ENCODE results near the gene CLEC10A.
"Not testable (repeated sequence)": the region's sequence is repeated elsewhere in the genome, so short reads cannot be mapped to it uniquely, and the experiment has no call there.

The CLEC10A gene

DNA sequence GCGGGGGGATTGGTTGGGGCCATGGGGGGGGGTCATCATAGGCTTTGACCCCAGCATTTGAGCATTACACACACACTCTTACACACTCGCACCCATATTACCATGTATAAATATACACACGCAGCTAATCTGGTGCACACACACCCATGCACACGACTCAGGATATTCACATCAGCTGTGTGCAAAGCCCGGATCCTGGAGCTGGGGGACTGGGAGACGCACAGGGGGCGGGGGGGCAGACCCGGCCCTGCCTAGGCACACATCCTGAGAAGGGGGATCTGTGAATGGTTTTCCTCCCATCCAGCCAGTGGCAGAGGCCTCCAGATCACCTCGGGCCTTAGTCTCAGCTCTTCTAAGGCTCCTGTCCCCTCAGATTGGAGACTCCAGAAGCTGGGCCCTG is 28.9 kb upstream of the CLEC10A start:
- DNase-seq (ENCODE audit: low spot score), result no peak

DNA sequence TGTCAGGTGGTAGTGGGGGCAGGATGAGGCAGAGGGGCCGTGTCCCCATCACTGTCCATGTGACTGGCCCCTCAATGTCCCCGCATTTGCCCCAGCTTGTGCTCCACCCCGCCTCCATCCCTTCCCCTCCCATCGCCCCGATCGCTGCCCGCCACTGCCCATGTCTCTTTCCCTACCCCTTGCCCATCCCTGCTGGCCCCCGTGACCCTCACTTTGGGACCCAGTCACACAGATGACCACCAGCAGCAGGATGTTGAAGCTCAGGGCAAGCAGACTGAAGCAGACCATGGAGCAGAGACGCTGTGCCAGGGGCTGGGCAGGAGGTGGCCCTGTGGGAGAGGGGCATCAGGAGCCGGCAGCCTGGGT is 28.5 kb upstream of the CLEC10A start:
- no peak for DNase-seq (ENCODE audit: low spot score)
- FAIRE-seq, result no peak

More for the DNA sequence above, 28.9 kb upstream of the CLEC10A start:
- FAIRE-seq, result no peak

DNA sequence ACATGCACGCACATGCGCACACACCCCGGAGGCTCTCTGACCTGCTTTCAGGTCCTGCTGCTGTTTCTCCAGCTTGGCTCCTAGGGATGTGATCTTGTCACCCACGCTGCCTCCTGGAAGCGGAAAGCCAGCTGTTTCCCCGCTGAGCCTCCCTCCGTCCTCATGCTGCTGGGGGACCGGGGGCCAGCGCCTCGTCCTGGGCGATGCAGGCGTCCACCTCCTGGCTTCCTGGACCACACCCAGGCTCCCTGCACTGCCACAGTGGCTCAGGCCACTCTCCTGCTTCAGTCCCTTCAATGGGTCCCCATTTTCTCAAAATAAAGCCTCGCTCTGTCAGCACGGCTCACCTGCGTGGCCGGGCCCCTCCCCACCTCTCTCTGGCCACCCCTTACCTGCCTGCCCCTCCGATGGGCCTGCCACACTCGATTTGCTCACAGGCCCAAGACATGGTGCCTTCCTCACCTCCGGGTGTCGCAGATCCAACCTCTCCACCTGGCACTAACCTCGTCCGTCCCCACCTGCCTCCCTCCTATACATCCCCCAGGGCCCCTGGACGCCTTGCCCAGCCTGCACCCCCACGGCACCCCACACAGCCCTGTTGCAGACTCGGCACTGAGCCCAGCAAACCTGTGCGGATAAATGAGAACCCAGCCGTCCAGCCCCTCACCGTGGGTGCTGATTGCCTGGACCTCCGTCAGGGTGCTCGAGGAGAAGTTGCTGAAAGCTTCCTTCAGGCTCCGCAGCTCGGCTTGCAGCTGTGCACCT is 27.9 kb upstream of the CLEC10A start:
- no peak for DNase-seq (ENCODE audit: low spot score)
- FAIRE-seq, result no peak

DNA sequence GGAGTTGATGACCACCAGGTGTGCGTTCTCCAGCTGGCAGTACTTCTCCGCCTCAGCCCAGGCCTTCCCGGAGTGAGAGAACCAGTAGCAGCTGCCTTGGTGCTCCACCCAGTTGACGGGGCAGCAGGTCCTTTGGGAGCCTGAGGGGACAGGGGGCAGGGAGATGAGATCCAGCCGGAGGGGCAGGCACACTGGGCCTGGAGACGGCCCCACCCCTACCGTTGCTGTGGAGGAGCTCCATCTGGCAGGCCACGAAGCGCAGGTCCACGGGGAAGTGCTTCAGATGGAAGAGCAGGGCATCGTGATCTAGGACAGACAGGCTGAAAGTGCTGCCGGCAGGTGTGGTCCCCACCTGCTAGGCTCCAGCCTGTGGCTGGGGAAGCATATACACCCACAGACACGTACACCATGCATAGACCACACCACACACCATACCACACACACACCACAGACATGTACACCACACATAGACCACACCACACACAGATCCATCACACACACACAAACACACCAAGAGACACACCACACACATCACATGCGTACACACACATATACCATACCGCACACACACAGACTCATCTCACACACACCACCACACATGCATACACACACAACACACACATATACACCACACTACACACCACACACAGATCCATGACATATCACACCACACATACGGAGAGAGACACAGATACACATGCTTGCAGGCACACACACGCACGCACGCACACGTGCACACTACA is 27.1 kb upstream of the CLEC10A start:
- FAIRE-seq (no peak), DNase-seq (ENCODE audit: low spot score) (no peak)

DNA sequence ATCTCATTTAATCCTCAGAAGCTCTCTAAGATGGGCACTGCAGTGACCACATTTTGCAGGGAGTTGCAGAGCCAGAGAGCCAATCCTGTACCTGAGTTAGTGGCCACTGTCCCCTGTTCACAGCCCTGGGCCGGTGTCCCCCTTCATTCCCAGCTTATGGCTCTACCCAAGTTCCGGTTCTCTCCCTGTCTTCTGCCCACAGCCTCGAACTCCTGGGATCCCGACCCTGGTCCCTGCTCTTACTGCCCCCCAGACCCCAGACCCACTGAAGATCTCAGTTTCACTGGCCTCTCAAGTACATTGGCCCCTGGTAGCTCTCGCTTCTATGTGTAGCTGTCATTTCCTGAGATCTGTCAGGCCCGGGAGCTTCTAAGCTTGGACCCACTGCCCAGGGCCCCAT is 22.4 kb upstream of the CLEC10A start:
- no peak for FAIRE-seq
- DNase-seq (ENCODE audit: low spot score), result no peak

DNA sequence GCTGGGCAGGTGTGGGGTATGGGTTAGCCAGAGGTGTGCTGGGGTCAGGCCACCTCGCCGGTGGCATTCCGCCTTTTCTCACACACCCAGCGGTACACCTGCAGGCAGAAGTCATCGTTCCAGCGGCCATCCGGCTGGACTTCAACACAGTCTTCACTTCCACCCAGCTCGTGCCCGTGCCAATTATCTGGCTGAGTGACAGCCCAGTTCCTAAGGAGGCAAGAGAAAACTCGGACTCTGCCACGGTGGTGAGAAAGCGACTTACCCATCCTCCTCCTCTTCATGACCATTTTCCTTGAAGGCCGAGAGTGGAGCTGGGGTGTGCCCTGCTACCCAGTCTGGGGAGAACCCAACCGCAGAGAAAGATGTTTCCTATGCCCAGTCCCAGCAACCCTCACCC is 21.5 kb upstream of the CLEC10A start:
- FAIRE-seq, result no peak
- no peak for DNase-seq (ENCODE audit: low spot score)

DNA sequence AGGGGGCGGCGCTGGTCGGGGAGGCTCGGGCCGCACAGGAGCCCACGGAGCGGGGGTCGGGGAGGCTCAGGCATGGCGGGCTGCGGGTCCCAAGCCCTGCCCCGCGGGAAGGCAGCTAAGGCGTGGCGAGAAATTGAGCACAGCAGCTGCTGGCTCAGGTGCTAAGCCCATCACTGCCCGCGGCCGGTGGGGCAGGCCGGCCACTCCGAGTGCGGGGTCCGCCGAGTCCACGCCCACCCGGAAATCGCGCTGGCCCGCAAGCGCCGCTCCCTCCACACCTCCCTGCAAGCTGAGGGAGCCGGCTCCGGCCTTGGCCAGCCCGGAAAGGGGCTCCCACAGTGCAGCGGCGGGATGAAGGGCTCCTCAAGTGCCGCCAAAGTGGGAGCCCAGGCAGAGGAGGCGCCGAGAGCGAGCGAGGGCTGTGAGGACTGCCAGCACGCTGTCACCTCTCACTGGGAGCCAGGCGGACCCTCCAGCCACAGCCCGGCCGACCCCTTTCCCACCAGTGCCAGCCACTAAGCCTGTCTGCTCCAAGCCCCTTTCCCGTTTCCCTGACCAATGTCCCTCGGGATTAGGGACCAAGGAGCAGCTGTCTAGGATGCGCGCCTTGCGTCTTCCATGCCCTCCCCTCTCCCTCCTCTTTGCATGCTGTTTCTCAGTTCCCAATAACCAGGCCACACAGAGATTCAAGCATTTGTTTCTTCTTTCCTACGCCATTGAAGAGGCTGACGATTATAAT is 20.8 kb upstream of the CLEC10A start:
- not testable (repeated sequence) for DNase-seq (ENCODE audit: low spot score); FAIRE-seq

DNA sequence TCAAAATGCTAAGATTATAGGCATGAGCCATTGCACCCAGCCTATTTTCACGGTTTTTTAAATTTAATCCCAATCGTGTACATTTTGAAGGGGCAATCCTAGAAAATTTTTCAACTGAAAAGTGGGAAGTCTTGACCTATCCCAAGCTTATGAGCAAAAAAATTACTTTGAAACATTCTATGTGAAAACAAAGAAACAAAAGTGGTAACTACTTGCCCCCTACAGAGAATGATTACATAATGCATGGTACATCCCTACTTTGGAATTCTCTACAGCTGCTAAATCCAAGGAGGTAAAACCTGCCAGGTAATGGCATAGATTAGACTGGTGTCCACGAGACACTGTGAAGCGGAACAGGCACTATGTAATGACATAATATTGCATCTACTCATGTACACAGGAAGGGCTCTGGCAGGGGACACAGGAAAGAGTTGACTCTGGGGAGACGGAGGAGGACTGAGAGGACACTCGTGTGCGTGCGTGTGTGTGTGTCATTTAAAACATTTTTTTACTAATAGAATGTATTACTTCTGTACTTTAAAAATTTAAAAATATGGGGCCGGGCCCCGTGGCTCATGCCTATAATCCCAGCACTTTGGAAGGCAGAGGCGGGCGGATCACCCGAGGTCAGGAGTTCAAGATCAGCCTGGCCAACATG is 18.9 kb upstream of the CLEC10A start:
- FAIRE-seq (no peak), DNase-seq (ENCODE audit: low spot score) (no peak)

DNA sequence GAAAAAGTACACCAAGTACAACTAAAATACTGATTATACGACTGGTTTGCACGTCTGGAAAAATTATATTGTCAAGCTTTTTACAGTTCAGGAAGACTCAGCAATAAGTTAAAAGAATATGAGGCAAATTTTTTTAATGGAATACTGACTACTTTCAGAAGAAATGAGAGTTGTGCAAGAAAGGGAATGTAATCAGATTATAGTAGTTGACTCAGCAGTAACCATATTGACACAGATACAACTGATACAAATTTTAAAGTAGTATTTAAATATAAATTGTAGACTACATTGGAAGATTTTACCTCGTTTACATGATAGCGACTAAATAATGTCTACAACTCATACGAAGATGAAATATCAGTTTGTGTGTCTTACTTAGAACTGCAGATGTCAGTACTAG is 17.9 kb upstream of the CLEC10A start:
- FAIRE-seq, result no peak

DNA sequence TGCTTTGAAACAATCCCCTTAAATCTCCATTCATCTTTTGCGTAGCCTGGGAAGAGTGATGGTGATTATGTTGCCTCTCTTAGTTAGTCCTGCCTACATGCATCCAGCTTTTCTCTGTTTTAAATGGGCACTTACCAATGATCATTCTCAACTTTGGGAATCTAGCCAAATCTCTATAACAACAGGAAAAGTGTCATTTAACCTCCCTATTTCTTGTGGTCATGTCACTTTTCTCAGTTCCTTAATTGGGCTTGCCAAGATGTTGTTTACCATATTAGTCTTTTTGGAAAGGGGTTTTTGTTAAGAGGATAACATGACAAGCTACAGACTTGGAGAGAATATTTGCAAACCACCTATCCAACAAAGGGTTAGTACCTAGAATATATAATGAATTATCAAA is 15.6 kb upstream of the CLEC10A start:
- DNase-seq (ENCODE audit: low spot score) (no peak), FAIRE-seq (no peak)

More for the DNA sequence above, 17.9 kb upstream of the CLEC10A start:
- no peak for DNase-seq (ENCODE audit: low spot score)

DNA sequence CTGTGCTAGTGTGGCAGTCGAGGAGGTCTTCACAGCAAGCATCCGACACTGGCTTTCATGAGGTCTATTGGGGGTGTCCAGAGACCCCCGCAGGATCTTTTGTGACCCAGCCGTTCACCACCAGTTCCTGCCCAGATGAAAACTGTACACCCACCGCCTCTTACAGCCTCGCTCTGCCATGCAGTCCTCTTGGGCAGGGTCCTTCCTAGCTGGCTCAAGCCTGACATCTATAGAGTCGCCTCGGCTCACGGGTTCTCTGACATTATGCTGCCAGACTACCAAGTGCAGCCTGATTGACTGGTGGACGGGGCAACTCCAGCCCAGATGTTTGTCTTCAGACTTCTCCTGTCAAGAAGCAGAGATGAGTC is 14.6 kb upstream of the CLEC10A start:
- FAIRE-seq, result no peak

DNA sequence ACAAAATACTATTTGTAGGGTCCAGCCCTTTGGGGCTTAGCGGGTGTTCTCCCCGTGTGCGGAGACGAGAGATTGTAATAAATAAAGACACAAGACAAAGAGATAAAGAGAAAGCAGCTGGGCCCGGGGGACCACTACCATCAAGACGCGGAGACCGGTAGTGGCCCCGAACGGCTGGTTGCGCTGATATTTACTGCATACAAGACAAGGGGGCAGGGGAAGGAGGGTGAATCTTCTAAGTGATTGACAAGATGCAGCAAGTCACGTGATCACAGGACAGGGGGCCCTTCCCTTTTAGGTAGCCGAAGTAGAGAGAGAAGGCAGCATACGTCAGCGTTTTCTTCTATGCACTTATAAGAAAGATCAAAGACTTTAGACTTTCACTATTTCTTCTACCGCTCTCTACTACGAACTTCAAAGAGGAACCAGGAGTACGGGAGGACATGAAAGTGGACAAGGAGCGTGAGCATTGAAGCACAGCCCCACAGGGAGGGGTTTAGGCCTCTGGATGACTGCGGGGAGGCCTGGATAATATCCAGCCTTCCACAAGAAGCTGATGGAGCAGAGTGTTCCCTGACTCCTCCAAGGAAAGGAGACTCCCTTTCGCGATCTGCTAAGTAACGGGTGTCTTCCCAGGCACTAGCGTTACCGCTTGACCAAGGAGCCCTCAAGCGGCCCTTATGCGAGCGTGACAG is 11.4 kb upstream of the CLEC10A start:
- not testable (repeated sequence) for DNase-seq (ENCODE audit: low spot score); FAIRE-seq

More for the DNA sequence above, 14.6 kb upstream of the CLEC10A start:
- no peak for DNase-seq (ENCODE audit: low spot score)

DNA sequence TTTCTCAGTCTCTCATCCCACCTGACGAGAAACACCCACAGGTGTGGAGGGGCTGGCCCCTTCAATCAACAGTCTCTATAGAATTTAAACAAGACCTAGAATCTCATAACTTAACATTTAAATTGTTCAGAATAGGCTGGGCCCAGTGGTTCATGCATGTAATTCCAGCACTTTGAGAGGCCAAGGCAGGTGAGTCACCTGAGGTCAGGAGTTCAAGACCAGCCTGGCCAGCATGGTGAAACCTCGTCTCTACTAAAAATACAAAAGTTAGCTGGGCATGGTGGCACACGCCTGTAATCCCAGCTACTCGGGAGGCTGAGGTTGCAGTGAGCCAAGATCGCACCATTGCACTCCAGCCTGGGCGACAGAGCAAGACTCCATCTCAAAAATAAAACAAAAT is 9.5 kb upstream of the CLEC10A start:
- not testable (repeated sequence) for FAIRE-seq; DNase-seq (ENCODE audit: low spot score)

DNA sequence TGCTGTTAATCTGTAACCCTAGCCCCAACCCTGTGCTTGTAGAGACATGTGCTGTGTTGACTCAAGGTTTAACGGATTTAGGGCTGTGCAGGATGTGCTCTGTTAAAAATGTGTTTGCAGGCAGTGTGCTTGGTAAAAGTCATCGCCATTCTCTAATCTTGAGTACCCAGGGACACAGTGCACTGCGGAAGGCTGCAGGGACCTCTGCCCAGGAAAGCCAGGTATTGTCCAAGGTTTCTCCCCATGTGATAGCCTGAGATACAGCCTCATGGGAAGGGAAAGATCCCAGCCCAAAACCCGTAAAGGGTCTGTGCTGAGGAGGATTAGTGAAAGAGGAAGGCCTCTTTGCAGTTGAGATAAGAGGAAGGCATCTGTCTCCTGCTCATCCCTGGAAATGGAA is 8.4 kb upstream of the CLEC10A start:
- FAIRE-seq; DNase-seq (ENCODE audit: low spot score): not testable (repeated sequence)

DNA sequence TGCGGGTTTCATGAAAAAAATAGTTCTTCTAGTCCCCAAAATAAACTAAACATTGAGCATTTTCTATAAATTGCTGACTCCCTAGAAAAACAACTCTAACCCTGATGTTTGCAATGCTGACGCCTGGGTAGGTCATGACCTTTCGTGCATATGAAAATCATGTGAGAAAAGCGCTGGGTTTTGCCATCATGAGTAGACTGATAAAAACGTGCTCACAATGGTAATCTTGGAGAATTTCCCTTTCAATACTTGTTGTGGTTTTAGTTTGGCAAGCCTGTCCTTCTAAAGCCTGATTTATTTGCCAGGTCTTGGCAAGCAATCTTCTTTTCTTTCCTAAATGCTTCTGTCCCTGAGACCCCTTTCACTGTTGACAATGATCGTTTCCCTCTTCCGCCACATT is 4.0 kb upstream of the CLEC10A start:
- FAIRE-seq, result no peak
- no peak for DNase-seq (ENCODE audit: low spot score)

DNA sequence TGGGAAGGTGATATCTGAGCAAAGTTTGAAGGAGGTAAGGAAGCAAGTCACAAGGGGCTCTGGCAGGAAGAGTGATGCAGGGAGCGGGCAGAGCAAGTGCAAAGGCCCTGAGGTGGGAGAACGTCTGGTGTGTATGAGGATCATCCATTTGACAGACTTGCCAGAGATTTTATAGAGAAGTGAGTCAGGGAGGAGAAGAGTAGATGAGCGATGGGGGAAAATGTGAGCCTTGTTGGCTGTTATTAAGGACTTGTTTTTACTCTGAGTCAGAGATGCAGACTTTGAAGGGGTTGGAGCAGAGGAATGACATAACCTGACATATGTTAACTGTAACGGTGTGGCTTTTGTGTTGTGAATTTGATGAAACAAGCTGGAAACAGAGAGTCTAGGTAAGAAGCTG is 3.5 kb upstream of the CLEC10A start:
- FAIRE-seq (no peak), DNase-seq (ENCODE audit: low spot score) (no peak)

DNA sequence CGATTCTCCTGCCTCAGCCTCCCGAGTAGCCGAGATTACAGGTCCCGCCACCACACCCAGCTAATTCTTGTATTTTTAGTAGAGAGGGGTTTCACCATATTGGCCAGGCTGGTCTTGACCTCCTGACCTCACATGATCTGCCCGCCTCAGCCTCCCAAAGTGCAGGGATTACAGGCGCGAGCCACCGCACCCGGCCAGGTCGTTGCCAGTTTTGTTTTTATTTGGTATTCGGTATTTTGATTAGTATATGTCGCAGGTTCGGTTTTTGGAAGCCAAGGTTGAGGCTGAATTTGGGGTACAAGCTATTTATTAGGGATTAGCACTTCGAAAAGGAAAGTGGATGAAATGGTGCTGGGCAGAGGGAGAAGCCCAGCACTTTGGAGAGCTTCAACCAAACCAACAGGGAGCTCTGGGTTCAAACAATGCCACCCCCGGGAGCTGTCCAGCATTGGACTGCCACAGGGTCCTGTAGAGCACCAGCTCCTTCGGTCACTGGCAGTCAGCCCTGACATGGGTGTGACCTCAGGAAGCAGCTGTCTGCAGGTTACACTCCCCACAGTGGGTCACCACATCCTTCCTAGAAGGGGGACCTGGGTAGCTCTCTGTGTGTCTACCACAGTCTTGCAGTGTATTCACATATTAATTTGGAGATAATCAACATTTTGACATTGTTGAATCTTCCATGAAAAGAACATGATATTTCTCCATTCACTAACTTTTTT is 1.5 kb upstream of the CLEC10A start:
- no peak for FAIRE-seq
- no peak for DNase-seq (ENCODE audit: low spot score)

DNA sequence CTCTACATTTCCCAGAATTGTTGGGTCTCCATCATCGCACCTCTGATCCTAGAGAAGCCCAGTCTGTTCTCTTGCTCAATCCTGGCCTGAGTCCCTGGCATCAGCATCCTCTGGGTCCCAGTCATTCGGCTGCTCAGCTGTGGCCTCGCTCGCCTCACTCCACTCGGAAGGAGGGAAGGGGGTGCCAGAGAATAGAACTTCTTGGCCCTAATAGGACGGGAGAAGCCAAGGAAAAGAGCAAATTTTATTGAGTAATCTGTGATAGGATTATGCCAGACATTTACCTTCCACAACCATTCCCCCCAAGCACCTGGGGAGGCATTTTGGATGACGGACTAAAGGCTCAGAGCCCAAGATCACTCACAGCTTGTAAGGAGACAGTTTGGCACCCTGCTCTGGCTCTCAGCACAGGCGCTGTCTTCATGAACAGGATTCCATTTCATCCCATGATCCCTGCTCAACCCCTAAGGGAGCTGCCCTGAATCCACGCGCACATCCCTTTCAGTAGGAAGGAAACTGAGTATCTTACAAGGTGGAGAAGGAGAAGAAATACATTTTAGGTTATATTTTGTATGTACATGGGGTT is 498 bp upstream of the CLEC10A start:
- FAIRE-seq (no peak), DNase-seq (ENCODE audit: low spot score) (no peak)

DNA sequence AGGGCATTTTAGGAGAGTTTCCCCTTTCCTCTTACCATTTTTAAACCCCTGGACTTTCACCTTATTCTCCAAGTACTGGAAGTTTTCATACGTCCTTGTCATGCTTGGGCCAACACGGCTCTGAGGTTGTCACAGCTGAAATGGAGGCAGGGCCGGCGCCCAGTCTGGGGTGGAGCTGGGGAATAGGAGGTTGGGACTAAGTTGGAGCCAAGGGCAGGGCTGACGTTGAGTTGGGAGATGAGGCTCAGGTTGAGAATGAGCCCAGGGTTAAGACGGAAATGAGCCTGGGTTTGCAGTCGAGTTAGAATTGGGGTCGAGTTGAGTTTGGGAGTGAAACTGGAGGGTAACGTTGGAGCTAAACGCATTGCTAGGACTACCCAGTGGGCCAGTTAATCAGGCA is 1.3 kb downstream of the CLEC10A start:
- DNase-seq (ENCODE audit: low spot score) (no peak), FAIRE-seq (no peak)

DNA sequence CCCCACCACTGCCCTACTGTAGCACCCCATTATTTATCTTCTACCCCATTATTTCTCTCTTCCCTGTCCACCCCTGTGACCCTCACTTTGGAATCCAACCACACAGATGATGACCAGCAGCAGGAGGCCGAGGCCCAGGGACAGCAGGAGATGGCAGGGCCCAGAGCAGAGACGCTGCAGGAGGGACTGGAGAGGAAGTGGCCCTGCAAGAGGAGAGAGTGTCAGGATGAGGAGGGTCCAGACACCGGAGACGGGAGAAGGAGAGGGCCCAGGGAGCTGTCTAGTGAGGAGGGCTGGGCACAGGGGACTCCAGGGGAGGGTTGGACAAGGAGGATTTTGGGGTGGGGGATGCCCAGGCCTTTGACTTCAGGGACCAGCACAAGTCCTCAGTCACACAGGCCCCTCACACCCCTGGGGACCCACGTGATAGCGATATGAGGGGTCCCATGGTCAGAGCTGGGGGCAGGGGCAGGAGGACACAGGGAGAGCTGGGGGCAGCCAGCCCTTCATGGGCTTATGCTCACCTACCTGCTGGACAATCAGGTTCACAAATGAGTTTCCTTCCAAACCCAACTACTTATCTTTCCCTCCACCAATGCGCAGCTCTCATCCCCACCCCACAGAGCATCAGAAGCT is 2.0 kb downstream of the CLEC10A start:
- FAIRE-seq, result no peak
- DNase-seq (ENCODE audit: low spot score), result no peak
